Measurements from ENCODE around the gene PIH1D1. TPM values are rescaled to one million over a fixed set of nuclear protein-coding genes. Genes with fewer than 3 reads are reported as not detected.

PIH1D1 gene
- total and polyA plus RNA-seq, 2 of the 8 experiments (the other 6 are each of a cell fraction or from before 2014, with no cell fraction given): 146 to 195 TPM

- POLR2A ChIA-PET (ENCODE audit: partially characterized antibody): interaction anchor here (0.6 to 5.1 kb wide), 6 partner anchors 11 to 84 kb away, joined by 3 to 138 read pairs (median 4); partner anchors contain the start of genes ALDH16A1, PIH1D1, RPL13A and RPS11
- TF ChIP-seq EGR1 (IDR thresholded peaks at IDR 0.05; ENCODE audit: borderline replicate concordance, low read depth, low read length) (no peak), USF2 (IDR thresholded peaks at IDR 0.05; ENCODE audit: low read length) (no peak), SRF (IDR thresholded peaks at IDR 0.05; ENCODE audit: low read depth, low read length) (no peak), BRCA1 (IDR thresholded peaks at IDR 0.05; ENCODE audit: low read depth, low read length) (no peak), SP4 (IDR thresholded peaks at IDR 0.05; ENCODE audit: low read length) (no peak), RFX5 (IDR thresholded peaks at IDR 0.05; ENCODE audit: borderline replicate concordance, low read depth, low read length) (no peak), JUN (IDR thresholded peaks at IDR 0.05; ENCODE audit: low read depth, low read length) (no peak), BACH1 (IDR thresholded peaks at IDR 0.05; ENCODE audit: low read length) (no peak)
Observed at GRCh38 chr19:49475191-49475917, 23.7 kb upstream of the PIH1D1 start.

More at GRCh38 chr19:49475191-49475917, 23.7 kb upstream of the PIH1D1 start:
- H3K18ac ChIP-seq (ENCODE audit: extremely low read depth, low read length): no peak overlapping the region
- CTCF ChIA-PET (ENCODE audit: partially characterized antibody): interaction anchor here (0.6 to 4.7 kb wide), 21 partner anchors 10 to 1166 kb away, joined by 3 to 20 read pairs (median 4); partner anchors contain the start of gene PIH1D1
- no peak overlapping the region for H3K56ac ChIP-seq (replicated peaks; ENCODE audit: insufficient read length, low read depth, low read length)
- H2BK20ac ChIP-seq (ENCODE audit: low read length): no peak overlapping the region
- H3K9ac ChIP-seq (replicated peaks in 1 of 4; ENCODE audit: extremely low read depth in 1 of 4, low read depth in 3 of 4, low read length in 3 of 4): no peak overlapping the region
- no peaks in the 10 kb centered on the region for H3K9me3 ChIP-seq (ENCODE audit: insufficient read depth in 2 of 2, low read depth in 1 of 2, low read length in 1 of 2)
- no peak overlapping the region for H3K23ac ChIP-seq (ENCODE audit: insufficient read length)
- H3K27me3 ChIP-seq (replicated peaks in 1 of 4; ENCODE audit: control insufficient read depth in 3 of 4, extremely low read depth in 1 of 4, insufficient read depth in 3 of 4, low read length in 3 of 4): peaks cover 0 to 5% (median 0%) of the 10 kb centered on the region in 4 experiments; a peak in 4 of 7 replicates
- H2AFZ ChIP-seq (ENCODE audit: low read length): no peak overlapping the region
- no peak overlapping the region; the same call in 1 of the 2 replicates for H2BK5ac ChIP-seq (ENCODE audit: low read depth, low read length)
- H3K36me3 ChIP-seq (ENCODE audit: control insufficient read depth in 2 of 4, insufficient read depth in 4 of 4, low read length in 3 of 4): no peaks in the 10 kb centered on the region
- no peak overlapping the region; a peak in 1 of 8 replicates for H3K4me3 ChIP-seq (ENCODE audit: extremely low read depth in 1 of 4, insufficient read depth in 2 of 4, low read depth in 3 of 4, low read length in 4 of 4)
- H3K79me1 ChIP-seq (ENCODE audit: low read depth, low read length): no peaks in the 10 kb centered on the region
- 70% methylated on average over 8 of the region's 15 CpGs; no CpG with 5 or more reads in 1 of the 2 experiments for WGBS, 2 experiments (ENCODE audit: extremely low coverage in 1 of 2, insufficient coverage in 1 of 2, insufficient read length in 1 of 2, insufficient replicate concordance in 2 of 2, low coverage in 1 of 2, low lambda C conversion rate in 2 of 2, missing lambda C conversion rate in 1 of 2)
- no peak overlapping the region for H4K5ac ChIP-seq (ENCODE audit: insufficient read length, low read depth, low read length)
- no peak overlapping the region for H4K91ac ChIP-seq (replicated peaks; ENCODE audit: insufficient read length, low read length)
- peak overlapping the region; percentile 27; the same call in 1 of the 2 replicates for H2BK12ac ChIP-seq (ENCODE audit: low read depth, low read length)
- peak overlapping the region; percentile 61; the same call in 1 of the 2 replicates for H2BK15ac ChIP-seq (ENCODE audit: low read length)
- peak overlapping the region in 1 of 2 experiments; percentile 59; a peak in 1 of 4 replicates for H3K4me2 ChIP-seq (ENCODE audit: insufficient read depth in 1 of 2, low read depth in 2 of 2, low read length in 2 of 2)
- DNase-seq (ENCODE audit: low read depth in 1 of 2, low spot score in 2 of 2) (no peak), FAIRE-seq (no peak)
- no peak overlapping the region for H3K4ac ChIP-seq (replicated peaks; ENCODE audit: insufficient read length, low read depth, low read length)
- no peaks in the 10 kb centered on the region for H4K20me1 ChIP-seq (replicated peaks in 1 of 2; ENCODE audit: control insufficient read depth in 1 of 2, insufficient read depth in 2 of 2, low read length in 2 of 2)
- H3K79me2 ChIP-seq (ENCODE audit: control insufficient read depth in 1 of 2, insufficient read depth in 2 of 2, low read length in 2 of 2): no peaks in the 10 kb centered on the region
- H4K8ac ChIP-seq (ENCODE audit: extremely low read depth, insufficient read depth, low read length): no peak overlapping the region
- peak overlapping the region; percentile 53; the same call in 1 of the 2 replicates for H2AK5ac ChIP-seq (ENCODE audit: low read depth, low read length)
- H3K23me2 ChIP-seq (ENCODE audit: low read depth, low read length): no peaks in the 10 kb centered on the region; the same call in 1 of the 2 replicates
- H3K14ac ChIP-seq (ENCODE audit: insufficient read length): no peak overlapping the region
- H3K27ac ChIP-seq (ENCODE audit: low read depth, low read length): no peak overlapping the region
- H3K4me1 ChIP-seq (replicated peaks in 1 of 4; ENCODE audit: control insufficient read depth in 3 of 4, insufficient read depth in 4 of 4, low read length in 3 of 4): 0 out of 7 replicates have a peak, but pooled peaks cover 0 to 5% (median 0%) of the 10 kb centered on the region in 4 experiments
- no peak overlapping the region for H2BK120ac ChIP-seq (replicated peaks; ENCODE audit: low read depth, low read length)

Data from H1 (cell line).